ENCODE results near the gene MAPK7.
"Not testable (repeated sequence)": the region's sequence is repeated elsewhere in the genome, so short reads cannot be mapped to it uniquely, and the experiment has no call there.

MAPK7 gene

DNA sequence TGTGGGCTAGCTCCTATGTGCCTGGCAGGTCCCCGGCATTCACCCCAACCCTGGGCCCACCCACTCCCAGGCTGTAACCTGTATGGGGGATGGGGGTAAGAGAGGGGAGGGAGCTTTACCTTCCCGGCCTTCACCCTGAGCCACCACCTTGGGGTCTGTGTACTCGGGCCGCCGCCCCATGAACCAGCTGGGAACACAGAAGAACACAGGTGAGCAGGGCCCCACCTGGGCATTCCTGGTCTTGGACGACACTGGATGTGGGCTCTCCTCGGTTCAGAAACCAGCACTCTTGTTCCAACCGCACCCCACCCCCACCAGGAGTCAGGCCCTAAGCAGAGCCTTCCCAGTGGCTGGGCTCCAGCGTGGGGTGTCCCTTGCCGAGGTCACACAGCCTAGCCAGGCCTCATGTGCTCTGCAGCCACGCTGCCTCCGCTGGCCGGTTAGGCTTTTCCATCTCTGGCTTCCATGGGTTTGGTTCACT lies 34.6 kb upstream of the MAPK7 start:
- no peak for DNase-seq

DNA sequence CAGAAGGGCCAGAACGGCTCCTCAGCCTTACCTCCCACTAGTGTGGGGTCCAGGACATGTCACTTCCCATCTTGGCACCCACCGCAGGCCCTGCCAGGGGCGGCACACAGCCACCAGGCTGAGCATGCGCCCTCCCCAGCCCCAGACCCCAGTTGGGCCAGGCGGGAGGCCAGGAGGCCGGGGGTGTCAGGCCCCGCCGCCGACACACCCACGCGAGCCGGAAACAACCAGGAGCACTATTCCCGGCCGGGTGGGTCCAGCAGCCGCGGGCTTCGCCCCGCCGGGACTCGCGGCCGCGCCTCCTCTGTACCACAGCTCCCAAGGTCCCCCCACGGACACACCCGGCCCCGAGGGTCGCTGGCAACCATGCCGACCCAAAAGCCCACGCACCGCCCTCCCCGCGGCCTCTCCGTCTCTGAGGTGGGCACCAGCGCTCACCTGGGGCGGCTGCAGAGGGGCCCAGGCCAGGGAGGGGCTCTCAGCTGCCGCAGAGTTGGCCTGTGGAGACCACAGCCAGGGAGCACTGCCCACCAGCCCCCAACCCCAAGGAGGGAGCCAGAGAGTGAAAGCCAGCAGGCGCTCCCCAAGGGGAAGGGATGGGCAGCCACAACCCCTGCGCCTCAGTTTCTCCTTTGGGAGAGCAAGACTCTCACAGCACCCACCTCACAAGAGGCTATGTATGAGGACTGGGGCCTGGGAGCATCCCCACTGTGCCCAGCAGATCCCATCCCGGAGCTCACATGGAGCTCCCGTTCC lies 33.8 kb upstream of the MAPK7 start:
- no peak for DNase-seq

DNA sequence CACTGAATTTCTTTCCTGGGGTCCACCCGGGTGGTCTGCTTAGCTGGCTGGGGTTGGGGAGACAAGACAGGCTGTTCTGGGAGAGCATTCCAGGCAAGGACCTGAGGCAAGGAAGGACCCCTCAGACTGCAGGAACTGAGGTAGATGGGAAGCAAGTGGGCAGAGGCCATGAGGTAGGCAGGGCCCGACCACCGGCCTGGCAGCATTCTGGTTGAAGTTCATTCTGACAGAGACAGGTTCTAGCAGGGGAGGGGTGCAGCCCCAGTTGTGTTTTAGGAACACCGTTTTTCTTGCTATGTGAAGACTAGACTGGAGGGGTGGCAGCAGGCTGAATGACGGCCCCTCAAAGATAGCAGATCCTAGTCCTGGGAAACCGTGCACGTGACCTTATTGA lies 33.2 kb upstream of the MAPK7 start:
- DNase-seq = no peak

DNA sequence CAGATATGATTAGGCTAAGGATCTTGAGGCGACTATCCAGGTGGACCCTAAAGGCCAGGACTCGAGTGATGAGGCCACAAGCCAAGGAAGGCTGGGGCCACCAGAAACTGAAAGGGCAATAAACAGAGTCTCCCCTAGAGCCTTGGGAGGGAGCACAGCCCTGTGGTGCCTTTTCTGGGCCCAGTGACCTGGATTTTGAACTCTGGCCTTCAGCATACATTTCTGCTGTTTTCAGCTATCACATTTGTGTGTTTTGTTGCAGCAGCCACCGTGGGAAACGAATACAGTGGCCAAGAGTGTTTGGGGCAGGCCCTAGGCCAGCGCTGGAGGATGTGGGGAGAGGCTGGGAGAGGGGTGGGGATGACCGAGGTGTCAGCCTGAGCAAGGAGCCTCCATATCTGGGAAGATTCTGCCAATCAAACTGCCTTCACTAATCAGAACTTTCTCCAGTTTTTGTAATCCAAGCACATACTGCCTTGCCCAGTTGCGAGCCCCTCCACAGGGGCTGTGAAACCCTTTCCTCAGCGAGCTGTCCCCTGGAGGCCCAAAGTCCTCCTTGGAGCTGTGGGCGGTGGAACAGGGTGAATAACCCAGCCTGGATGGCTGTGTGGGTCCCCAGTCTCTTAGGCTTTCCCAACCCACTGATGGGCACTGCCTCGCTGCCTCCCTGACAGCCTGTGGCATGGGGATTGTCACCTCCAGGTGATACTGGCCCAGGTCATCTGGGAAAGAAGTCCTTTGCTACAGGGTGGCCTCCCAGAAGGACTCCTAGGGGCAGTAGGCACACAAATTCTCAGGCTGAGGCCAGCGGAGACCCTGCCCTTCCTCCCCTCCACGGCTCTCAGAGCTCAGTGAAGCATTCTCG lies 32.6 kb upstream of the MAPK7 start:
- DNase-seq = no peak

DNA sequence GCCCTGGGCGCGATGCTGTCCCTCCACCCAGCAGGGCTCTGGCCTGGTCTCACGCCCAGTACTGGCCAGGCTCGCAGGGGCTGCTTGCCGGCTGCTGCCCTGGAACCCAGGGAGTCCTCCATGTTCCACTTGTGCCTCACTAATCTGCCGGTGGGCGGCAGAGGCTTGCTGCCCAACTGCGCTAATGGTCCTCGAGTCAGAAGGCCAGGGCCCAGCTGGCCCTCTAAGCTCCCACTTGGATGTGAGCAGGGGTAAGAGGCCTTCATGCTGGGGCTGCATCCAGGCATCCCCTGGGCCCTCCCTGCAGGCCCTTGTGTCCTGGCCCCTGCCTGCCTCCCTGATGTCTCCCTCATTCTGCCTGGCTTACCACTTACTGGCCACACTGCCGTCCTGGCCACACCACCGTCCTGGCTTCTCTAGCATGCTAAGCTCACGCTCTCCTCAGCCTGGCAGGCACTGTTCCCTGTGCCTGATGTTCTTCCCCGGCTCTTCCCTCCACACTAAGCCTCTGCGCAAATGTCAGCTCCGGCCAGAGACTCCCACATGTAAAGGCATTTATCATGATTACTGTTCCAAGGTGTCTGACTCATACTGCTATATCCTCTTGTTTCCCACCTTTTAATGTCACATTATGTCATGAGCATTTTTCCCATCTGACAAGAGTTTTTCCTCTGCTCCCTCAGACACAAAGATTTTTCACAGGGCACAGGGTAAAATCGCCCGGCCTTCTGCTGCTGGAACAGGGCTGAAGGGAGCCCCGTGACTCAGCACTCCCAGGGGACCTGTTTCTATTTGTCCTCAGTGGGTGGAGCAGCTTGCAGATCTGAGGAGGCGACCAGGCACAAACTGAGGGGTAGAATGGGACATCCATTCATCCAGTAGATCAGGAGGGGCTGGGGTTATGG lies 31.7 kb upstream of the MAPK7 start:
- no peak for DNase-seq

DNA sequence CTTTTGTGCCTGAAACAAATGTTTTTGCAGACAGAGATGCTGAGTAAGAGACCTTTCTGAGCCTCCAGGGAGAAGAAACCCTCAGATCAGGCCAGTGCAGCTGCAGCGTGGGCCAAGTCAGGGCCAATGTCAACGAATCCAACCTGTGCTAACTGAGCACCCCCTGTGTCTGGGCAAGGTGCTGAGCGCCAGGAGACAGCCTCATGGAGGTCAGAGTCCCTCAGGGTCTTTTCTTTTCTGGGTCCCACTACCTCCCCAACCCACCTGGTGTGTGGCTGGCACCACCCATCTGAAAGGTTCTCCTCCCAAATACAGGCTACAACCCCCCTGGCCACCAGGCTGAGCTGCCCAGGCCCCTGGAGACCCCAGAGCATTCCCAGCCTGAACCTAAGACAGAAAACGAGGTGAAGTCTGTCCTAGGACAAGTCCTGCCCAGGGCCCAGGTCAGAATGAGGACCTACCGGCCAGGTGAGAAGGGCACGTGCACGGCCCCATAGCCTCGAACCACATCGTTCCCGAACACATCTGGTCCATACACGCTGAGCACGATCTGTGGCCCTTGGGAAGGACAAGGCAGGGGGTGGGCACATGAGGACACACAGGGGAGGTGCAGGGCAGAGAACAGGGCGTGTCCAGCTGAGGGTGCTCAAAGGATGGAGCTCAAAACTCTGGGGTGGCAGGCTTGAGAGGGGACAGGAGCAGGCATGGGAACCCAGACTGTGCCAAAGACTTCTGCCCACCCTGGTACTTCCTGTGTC lies 30.8 kb upstream of the MAPK7 start:
- DNase-seq = no peak

DNA sequence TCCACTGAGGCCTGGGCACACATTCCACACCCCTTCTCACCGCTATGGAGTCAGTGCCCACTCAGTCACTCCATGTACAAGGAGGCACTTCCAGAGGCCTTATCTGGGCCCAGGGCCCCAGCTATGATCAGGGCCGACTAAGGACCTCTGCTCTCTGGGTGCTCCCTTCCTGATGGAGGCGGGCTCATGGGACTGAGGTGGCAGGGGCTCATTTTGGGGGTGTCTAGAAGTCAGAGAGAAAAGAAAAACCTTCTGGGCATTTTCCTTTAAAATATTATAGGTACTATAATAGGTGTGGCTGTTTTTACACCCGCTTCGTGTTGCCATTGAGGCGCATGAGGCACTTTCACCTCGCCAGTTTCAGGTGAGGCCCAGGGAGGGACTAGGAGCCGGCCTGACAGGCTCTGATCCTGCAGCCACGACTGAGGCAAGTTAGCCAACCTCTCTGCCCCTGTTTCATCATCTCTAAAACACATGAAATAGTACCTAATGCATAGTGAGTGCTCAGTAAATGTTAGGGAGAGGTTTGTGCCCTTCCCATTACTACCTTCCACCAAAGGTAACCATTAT lies 30.1 kb upstream of the MAPK7 start:
- DNase-seq = no peak

DNA sequence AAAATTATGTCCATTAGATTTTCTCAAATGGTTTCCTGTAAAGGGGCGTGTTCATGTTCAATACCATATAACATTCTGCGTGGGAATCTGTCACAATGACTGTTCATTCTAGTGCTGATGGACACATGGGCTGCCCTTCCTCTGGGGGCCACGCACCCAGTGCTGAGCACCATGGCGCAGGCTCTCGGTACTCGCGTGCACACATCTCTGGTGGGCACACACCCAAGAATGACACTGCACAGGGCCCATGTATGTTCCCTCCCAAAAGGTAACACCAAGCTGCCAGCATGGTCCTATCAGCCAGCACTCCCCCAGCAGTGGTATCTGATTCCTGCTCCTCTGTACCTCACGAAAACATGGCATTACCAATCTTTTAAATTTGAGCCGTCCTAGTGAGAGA lies 29.5 kb upstream of the MAPK7 start:
- no peak for DNase-seq

DNA sequence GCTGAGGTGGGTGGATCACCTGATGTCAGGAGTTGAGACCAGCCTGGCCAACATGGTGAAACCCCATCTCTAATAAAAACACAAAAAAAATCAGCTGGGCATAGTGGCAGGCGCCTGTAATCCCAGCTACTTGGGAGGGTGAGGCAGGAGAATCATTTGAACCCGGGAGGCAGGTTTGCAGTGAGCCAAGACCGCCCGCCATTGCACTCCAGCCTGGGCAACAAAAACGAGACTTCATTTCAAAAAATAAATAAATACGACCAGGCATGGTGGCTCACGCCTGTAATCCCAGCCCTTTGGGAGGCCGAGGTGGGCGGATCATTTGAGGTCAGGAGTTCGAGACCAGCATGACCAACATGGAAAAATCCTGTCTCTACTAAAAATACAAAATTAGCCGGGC lies 24.9 kb upstream of the MAPK7 start:
- not testable (repeated sequence) for DNase-seq

DNA sequence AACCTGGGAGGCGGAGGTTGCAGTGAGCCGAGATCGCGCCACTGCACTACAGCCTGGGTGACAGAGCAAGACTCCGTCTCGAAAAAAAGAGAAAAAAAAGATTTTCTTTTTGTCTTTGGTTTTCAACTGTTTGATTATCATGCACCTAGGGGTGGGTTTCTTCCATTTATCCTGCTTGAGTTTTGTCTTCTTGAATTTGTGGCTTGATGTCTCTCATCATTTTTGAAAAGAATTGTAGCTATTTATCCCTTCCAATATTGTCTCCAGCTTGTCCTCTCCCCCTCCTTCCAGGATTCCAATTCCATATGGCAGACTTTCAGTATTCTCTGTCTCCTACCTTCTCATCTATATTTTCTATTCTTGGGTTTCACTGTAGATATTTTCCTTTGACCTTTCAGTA lies 23.6 kb upstream of the MAPK7 start:
- no peak for DNase-seq

DNA sequence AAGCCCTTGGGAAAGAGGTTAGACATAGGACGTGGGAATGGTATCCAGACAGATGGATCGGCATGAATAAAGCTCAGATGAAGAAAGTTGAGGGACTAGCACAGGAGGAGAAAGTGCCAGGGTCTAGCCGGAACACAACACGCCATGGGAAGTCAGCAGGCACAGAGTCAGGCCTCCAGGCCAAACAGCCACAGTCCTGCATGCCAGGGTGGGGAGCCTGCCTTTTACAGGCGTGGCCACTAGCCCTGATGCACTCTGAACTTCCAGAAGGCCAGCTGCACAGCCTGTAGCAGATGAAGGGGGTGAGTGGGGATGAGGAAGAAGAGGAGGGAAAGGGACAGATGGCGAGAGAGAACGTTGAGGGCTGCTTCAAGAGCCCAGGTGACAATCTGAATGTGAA lies 20.9 kb upstream of the MAPK7 start:
- no peak for DNase-seq

DNA sequence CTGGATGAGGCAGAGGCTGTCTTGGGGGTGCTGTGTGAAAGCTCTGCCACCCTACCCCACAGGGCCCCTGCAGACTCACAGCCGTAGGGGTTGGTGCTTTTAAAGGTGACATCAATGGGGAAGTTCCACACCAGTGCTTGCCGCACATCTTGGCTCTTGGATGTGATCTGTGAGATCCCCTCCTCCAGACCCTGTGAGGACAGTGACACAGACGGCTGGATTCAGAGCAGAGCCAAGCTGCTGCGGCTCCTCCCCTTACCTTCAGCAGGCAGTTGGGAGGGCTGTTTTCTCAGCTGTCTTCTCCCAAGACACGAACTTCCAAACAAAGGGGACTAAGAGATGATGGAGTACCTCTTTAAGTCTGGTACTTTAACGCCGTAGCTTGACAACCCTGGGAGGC lies 20.5 kb upstream of the MAPK7 start:
- DNase-seq = no peak

DNA sequence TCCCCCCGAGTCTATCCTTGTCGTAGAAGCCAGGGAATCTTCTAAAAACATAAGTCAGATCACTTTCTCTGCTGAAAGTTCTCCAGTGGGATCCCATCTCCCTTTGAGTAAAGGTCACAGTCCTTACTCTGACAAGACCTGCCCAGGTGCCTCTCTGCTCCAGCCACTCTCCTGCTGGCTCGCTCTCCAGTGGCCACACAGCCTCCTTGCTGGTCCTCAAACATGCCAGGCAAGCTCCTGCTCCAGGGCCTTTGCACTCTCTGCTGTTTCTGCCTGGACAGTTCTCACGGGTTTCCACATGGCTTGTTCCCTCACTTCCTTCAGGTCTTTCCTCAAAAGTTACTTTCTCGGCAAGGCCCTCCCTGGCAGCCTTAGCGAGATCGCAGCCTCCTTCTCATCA lies 19.1 kb upstream of the MAPK7 start:
- DNase-seq = no peak

DNA sequence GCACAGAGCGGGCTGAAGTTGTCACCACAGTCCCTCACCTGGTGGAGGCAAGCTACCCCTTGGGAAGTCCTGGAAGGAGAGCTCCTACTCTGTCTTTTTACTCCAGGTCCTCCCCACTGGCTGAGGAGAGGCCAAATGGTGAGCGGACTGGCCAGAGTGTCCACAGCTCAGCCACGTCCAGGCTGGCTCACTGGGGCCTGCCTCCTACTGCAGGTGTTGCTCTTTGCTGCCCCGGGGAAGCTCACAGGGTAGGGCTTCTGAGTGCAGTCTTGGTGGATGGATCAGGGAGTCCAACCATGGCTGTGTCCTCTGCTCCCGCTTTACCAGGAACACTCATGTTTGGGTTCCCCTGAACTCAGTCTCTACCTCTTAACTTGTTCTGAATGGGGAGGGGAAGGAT lies 18.4 kb upstream of the MAPK7 start:
- DNase-seq = no peak

DNA sequence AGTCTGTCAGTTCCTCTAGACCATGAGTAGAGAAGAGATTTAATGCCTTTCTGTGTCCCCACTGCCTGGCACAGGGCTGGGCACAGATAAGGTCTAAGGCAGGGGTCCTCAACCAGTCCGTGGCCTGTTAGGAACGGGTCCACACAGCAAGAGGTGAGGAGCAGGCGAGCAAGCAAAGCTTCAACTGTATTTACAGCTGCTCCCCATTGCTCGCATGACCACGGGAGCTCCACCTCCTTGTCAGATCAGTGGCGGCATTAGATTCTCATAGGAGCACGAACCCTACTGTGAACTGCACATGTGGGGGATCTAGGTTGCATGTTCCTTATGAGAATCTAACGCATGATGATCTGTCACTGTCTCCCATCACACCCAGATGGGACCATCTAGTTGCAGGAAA lies 17.5 kb upstream of the MAPK7 start:
- DNase-seq = no peak

DNA sequence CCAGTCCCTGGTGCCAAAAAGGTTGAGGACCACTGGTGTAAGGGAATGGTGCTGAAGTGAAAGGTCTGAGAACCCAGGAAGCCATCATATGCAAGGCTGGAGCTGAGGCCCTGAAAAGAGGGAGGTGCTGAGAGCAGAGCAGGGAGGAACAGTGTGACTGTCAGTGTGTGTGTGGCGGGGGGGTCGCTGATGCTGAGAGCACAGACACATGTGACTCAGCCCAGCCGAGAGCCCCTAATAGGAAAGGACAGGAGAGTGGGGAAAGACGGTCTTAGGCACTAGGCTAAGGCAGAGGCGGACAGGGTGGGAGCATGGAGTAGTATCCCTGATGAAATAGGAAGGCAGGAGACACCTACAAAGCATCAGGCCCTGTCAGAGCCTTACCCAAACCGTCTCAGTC lies 17.0 kb upstream of the MAPK7 start:
- no peak for DNase-seq

DNA sequence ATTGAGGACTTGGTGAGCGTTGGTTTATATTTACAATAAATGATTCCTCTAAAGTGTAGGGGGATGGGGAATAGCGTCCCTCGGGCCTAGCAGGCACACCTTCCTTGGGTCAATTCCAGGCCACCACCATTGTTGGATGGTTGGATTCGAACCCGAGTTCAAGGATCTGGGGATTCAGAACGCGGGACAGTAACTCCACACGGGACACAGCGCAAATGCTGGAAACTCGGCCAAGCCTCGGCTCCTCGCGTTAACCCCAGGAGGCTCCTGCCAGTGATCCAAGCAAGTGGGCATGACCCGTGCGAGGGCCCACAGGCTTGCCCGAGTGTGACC lies 16.4 kb upstream of the MAPK7 start:
- no peak for DNase-seq

DNA sequence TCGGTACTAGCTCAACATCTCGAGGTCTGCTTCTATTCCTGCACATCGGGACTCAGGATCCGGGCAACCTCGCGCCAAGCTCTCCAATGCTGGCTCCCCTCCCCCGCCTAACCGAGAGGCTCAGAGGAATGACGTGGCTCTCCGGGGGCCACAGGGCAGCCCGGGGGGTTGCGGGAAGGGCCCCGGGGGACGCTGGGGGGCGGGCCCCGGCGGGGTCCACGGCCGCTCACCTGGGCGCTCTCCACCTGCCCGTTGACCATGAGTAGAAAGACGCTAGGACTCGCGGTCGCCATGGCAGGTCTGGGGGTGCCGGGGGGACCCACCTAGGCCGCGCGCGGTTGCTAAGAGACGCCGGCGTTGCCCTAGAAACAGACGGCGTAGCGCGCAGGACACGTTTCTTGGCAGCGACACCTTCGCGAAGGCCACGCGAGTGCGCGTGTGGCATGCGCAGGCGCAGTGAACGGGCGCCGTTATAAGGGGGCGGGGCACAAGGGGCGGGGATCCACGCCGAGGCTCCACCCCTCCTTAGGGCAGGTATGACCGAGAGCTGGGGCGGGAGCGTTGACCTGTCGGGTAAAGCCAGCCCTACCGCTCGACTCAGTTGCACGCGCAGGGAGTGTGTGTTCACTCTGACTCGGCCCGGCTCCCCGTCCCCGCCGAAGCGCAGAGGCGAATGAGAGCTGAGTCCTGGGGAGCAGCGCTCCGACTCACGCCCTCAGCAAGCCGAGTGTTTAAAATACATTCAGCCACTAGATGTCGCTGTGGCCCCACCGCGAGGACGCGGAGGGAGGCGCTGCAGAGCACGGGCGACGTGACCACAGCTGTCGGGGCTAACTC lies 15.8 kb upstream of the MAPK7 start, which contains the start of gene B9D1:
TSS of gene B9D1 (minus strand) at position 447 of the 837 bp plus-strand sequence. CDS start at position 293, 154 bp downstream.
- peak; percentile 88 for DNase-seq

DNA sequence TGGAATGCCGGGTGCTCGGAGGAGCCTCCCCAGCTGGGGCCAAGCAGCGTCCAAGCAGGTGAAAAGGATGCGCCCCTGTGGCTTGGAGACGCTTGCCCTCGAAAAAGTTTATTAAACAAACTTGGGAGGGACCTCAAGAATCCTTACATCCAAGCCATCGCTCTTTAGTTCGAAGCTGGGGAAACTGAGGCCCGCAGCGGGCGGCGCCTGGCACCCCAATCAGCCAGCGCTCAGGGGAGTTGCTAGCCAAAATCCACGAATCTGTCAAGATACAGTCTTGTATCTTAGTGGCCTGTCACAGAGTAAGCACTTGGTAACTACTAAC lies 15.2 kb upstream of the MAPK7 start:
- no peak for DNase-seq

DNA sequence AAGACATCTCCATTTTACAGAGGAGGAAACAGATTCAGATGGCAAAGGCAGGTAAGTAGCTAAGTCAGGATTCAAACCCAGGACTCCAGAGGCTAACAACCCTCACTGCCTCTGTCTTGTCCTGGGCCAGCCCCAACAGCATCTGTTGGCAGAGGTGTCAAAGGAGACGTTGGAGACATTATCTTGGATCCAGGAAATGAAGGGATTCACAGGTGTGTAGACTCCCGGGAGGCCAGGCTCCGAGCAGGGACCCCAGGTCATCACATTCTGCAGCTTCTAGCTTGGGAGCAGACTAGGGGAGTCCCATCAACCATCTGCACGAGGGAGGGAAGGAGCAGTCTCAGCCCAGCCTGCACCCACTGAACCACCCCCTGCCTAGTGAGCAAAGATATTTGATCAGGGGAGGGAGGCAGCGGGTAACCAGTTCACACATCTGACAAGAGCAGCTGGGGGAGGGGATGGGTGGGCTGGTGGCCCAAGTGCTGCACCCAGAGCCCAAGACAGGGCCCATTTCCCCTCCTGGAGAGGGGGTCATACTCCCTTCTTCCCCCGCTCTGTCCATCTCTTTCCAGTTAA lies 14.8 kb upstream of the MAPK7 start:
- no peak for DNase-seq

Data from 8988T (cell line).